Measurements from ENCODE around the gene MOGAT1.

GRCh38 chr2:222635295-222635694, 36.2 kb upstream of the MOGAT1 start:
- TF ChIP-seq CTCF (IDR thresholded peaks at IDR 0.05), result no peak
- no peak for TF ChIP-seq POLR2A (IDR thresholded peaks at IDR 0.05)
- TF ChIP-seq POLR2AphosphoS5 (IDR thresholded peaks at IDR 0.05), result no peak
